GM19035 (cell line): ENCODE results near the gene DPH3.
A peak's percentile ranks its signal among the peaks of the same experiment; 100 is the strongest.

Experiments
- ATAC-seq: cut with Tn5 transposase; IDR thresholded peaks from one replicate; pipeline ENCODE4 v1.9.1; 2021; ENCODE audit not compliant: unreplicated experiment

Gene DPH3

GRCh38 chr3:16257309-16257708, 7.4 kb downstream of the DPH3 start:
- ATAC-seq, result no peak

- ATAC-seq, result no peak
These were observed 9.0 kb downstream of the DPH3 start for GRCh38 chr3:16255726-16256125.

- no peak for ATAC-seq
These were observed 9.4 kb downstream of the DPH3 start for GRCh38 chr3:16255326-16255725.

- ATAC-seq, result no peak
These were observed 9.8 kb downstream of the DPH3 start for GRCh38 chr3:16254916-16255315.

GRCh38 chr3:16253601-16254000, 11.1 kb downstream of the DPH3 start:
- no peak for ATAC-seq

GRCh38 chr3:16252988-16253387, 11.8 kb downstream of the DPH3 start:
- no peak for ATAC-seq

GRCh38 chr3:16252243-16252978, 12.3 kb downstream of the DPH3 start:
- no peak for ATAC-seq

GRCh38 chr3:16251316-16252085, 13.2 kb downstream of the DPH3 start:
- ATAC-seq, result no peak

GRCh38 chr3:16249886-16250285, 14.9 kb downstream of the DPH3 start:
- no peak for ATAC-seq

GRCh38 chr3:16249336-16249735, 15.4 kb downstream of the DPH3 start:
- ATAC-seq, result no peak

GRCh38 chr3:16248556-16248955, 16.2 kb downstream of the DPH3 start:
- ATAC-seq, result no peak

GRCh38 chr3:16247282-16248061, 17.3 kb downstream of the DPH3 start:
- peak; percentile 93 for ATAC-seq

- no peak for ATAC-seq
These were observed 19.1 kb downstream of the DPH3 start for GRCh38 chr3:16245609-16246008.

GRCh38 chr3:16243706-16244490, 20.8 kb downstream of the DPH3 start:
- ATAC-seq, result no peak

GRCh38 chr3:16242177-16242576, 22.6 kb downstream of the DPH3 start:
- ATAC-seq, result no peak

- no peak for ATAC-seq
These were observed 23.5 kb downstream of the DPH3 start for GRCh38 chr3:16241225-16241624.

GRCh38 chr3:16240229-16241023, 24.3 kb downstream of the DPH3 start:
- ATAC-seq, result no peak

- no peak for ATAC-seq
These were observed 25.0 kb downstream of the DPH3 start for GRCh38 chr3:16239780-16240179.

- no peak for ATAC-seq
These were observed 25.5 kb downstream of the DPH3 start for GRCh38 chr3:16239086-16239770.
